ENCODE results near the gene KLK7.

The KLK7 gene

GRCh38 chr19:50944795-50945194 lies 38.9 kb downstream of the KLK7 start:
- no peaks in the 10 kb centered on the region for H3K4me1 Mint-ChIP-seq (ENCODE audit: low read depth)
- H3K27me3 Mint-ChIP-seq (ENCODE audit: low read depth), result no peaks in the 10 kb centered on the region
- no peak overlapping the region for H3K27ac Mint-ChIP-seq
- no peaks in the 10 kb centered on the region for H3K9me3 Mint-ChIP-seq
- no peak overlapping the region for H3K4me3 Mint-ChIP-seq
- no peaks in the 10 kb centered on the region for H3K36me3 Mint-ChIP-seq (ENCODE audit: low read depth)

- no peaks in the 10 kb centered on the region for H3K36me3 Mint-ChIP-seq (ENCODE audit: low read depth)
- H3K4me3 Mint-ChIP-seq, result no peak overlapping the region
- H3K9me3 Mint-ChIP-seq, result no peaks in the 10 kb centered on the region
- no peaks in the 10 kb centered on the region for H3K27me3 Mint-ChIP-seq (ENCODE audit: low read depth)
- H3K4me1 Mint-ChIP-seq (ENCODE audit: low read depth), result no peaks in the 10 kb centered on the region
- H3K27ac Mint-ChIP-seq, result no peak overlapping the region
Observed at GRCh38 chr19:50943074-50943828, 40.5 kb downstream of the KLK7 start.

GRCh38 chr19:50939596-50939995 lies 44.1 kb downstream of the KLK7 start:
- no peaks in the 10 kb centered on the region for H3K9me3 Mint-ChIP-seq

DNA sequence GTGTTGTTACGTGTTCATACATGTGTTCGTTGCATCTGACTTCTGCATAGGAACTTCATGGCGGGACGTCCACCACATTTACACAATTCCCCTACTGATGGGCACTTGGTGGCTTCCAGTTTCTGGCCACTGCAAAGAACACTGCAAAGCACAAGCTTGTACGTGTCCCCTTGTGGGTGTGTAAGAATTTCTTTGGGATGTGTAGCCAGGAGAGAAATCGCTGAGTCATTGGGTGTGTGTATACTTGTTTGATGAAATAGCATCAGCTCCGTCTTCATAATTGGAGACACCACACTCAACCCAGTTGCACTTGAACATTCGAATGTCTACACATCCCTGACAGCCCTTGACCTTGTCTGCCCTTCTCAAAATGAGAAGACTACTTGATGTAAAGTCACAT lies 50.1 kb downstream of the KLK7 start:
- no peaks in the 10 kb centered on the region for H3K9me3 Mint-ChIP-seq
- H3K27ac Mint-ChIP-seq, result no peak overlapping the region
- H3K27me3 Mint-ChIP-seq (ENCODE audit: low read depth), result peaks cover 15% of the 10 kb centered on the region
- peaks cover 4% of the 10 kb centered on the region for H3K4me1 Mint-ChIP-seq (ENCODE audit: low read depth)
- H3K4me3 Mint-ChIP-seq, result no peak overlapping the region
- H3K36me3 Mint-ChIP-seq (ENCODE audit: low read depth), result no peaks in the 10 kb centered on the region

More at GRCh38 chr19:50939596-50939995, 44.1 kb downstream of the KLK7 start:
- H3K36me3 Mint-ChIP-seq (ENCODE audit: low read depth), result no peaks in the 10 kb centered on the region
- no peaks in the 10 kb centered on the region for H3K27me3 Mint-ChIP-seq (ENCODE audit: low read depth)
- H3K4me1 Mint-ChIP-seq (ENCODE audit: low read depth), result no peaks in the 10 kb centered on the region
- no peak overlapping the region for H3K27ac Mint-ChIP-seq
- no peak overlapping the region for H3K4me3 Mint-ChIP-seq

DNA sequence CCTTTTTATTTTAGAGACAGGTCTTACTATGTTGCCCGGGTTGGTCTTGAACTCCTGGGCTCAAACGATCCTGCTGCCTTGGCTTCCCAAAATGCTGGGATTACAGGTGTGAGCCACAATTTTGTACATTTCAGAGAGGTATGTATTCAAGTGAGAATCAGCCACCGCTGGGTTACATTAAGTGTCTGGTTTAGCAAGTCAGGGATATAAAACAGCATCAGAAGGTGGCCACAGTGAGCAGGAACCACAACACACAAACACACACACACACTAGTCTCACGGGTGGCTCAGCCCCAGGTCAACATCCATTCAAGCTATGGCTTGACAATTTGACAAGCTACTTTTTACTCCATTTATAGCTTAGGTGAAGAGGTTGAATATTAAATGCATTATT lies 51.0 kb downstream of the KLK7 start:
- Mint-ChIP-seq H3K27ac (no peak overlapping the region), H3K36me3 (ENCODE audit: low read depth) (no peaks in the 10 kb centered on the region), H3K4me3 (no peak overlapping the region), H3K4me1 (ENCODE audit: low read depth) (peaks cover 4% of the 10 kb centered on the region), H3K27me3 (ENCODE audit: low read depth) (peaks cover 15% of the 10 kb centered on the region), H3K9me3 (no peaks in the 10 kb centered on the region)

DNA sequence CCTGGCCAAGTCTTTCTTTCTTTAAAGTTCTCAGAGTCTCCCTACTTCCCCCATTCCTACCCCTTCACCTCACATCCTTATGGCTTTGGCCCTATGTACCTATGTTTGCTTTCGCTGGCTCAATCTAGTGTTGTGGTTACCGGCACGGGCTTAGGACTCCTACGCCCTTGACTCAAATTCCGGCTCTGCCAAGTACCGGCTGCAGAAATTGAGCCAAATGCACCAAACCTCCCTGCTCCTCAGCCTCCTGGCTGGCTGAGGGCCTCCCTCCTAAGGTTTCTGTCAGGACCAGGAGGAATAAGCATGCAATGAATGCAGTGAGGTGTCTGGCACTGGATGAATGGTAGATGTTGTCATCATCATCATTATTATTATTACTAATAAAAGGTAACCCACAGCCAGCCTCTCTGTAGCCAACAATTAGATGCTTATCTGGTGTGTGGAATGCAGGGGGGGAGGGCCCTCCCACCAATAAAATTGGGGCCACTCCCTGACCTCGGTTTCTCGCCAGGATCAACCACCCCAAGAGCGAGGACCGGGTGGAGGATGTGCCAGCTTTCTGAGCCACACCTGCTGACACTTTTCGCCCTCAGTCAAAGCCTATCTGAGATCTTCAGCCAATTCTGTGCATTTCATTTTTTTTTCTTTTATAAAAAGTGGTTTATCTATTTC lies 51.6 kb downstream of the KLK7 start:
- Mint-ChIP-seq H3K4me3 (no peak overlapping the region), H3K36me3 (ENCODE audit: low read depth) (no peaks in the 10 kb centered on the region), H3K27ac (no peak overlapping the region), H3K27me3 (ENCODE audit: low read depth) (peaks cover 15% of the 10 kb centered on the region), H3K4me1 (ENCODE audit: low read depth) (peaks cover 4% of the 10 kb centered on the region), H3K9me3 (no peaks in the 10 kb centered on the region)

DNA sequence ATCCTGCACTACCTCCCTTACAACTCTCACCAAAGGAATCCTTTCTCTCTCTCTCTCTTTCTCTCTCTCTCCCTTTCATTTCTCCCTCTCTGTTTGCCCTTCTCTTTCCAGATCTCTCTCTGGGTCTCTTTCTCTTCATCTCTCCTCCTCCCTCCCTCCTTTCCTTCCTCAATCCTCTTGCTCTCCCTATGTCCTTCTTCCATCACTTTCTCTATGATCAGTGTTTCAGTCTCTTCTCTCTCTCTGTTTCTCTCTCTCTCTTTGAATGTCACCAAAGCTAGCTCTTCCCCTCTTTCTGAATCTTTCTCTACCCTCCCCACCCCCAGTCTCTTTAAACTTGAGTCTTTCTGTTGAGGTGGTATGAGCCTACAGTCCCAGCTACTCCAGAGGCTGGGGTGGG lies 52.7 kb downstream of the KLK7 start:
- Mint-ChIP-seq H3K4me1 (ENCODE audit: low read depth) (peaks cover 4% of the 10 kb centered on the region), H3K9me3 (no peaks in the 10 kb centered on the region), H3K27ac (no peak overlapping the region), H3K4me3 (no peak overlapping the region), H3K27me3 (ENCODE audit: low read depth) (peaks cover 15% of the 10 kb centered on the region), H3K36me3 (ENCODE audit: low read depth) (no peaks in the 10 kb centered on the region)

GRCh38 chr19:50928831-50929230 lies 54.9 kb downstream of the KLK7 start:
- H3K4me1 Mint-ChIP-seq (ENCODE audit: low read depth), result peaks cover 4% of the 10 kb centered on the region
- H3K36me3 Mint-ChIP-seq (ENCODE audit: low read depth), result no peaks in the 10 kb centered on the region
- H3K9me3 Mint-ChIP-seq, result no peaks in the 10 kb centered on the region
- H3K27ac Mint-ChIP-seq, result no peak overlapping the region
- H3K27me3 Mint-ChIP-seq (ENCODE audit: low read depth), result peaks cover 15% of the 10 kb centered on the region
- H3K4me3 Mint-ChIP-seq, result no peak overlapping the region

Measured in T-helper 1 cell treated with Interleukin-12 subunit alpha and Interleukin-12 subunit beta and Interleukin-4 antibody, amounts not matched to agents 30 μg/mL and 1 μg/mL, for 36 hours (primary cell).